HG03060 (cell line): ENCODE results near the gene ELOA2.
"Not testable (repeated sequence)": the region's sequence is repeated elsewhere in the genome, so short reads cannot be mapped to it uniquely, and the experiment has no call there.

ENCODE experiments used
- ATAC-seq: cut with Tn5 transposase; IDR thresholded peaks from one replicate; pipeline ENCODE4 v1.9.1; 2021; ENCODE audit warnings: low read depth, moderate number of reproducible peaks; ENCODE audit not compliant: unreplicated experiment

The ELOA2 gene

GRCh38 chr18:47035156-47035671 lies at the start of gene ELOA2:
TSS of gene ELOA2 (minus strand) at chr18:47035621. CDS start at chr18:47035264, 357 bp downstream.
- no peak for ATAC-seq

GRCh38 chr18:47081578-47081977 lies 46.2 kb upstream of the ELOA2 start:
- ATAC-seq, result no peak

GRCh38 chr18:47080872-47081271 lies 45.5 kb upstream of the ELOA2 start:
- no peak for ATAC-seq

GRCh38 chr18:47077111-47077510 lies 41.7 kb upstream of the ELOA2 start:
- no peak for ATAC-seq

- ATAC-seq, result no peak
These were observed 39.9 kb upstream of the ELOA2 start for GRCh38 chr18:47075098-47075883.

GRCh38 chr18:47067648-47068047 lies 32.2 kb upstream of the ELOA2 start:
- ATAC-seq, result no peak

GRCh38 chr18:47063096-47063495 lies 27.7 kb upstream of the ELOA2 start:
- ATAC-seq, result no peak

GRCh38 chr18:47062471-47062870 lies 27.1 kb upstream of the ELOA2 start:
- ATAC-seq, result no peak

GRCh38 chr18:47054369-47054768 lies 18.9 kb upstream of the ELOA2 start:
- ATAC-seq, result no peak

- no peak for ATAC-seq
These were observed 15.0 kb upstream of the ELOA2 start for GRCh38 chr18:47050468-47050867.

GRCh38 chr18:47040982-47041381 lies 5.6 kb upstream of the ELOA2 start:
- no peak for ATAC-seq

GRCh38 chr18:47036927-47037578 lies 1.6 kb upstream of the ELOA2 start:
- ATAC-seq, result no peak

GRCh38 chr18:47036298-47036874 lies 965 bp upstream of the ELOA2 start:
- no peak for ATAC-seq

GRCh38 chr18:47034591-47034990 lies 830 bp downstream of the ELOA2 start:
- ATAC-seq, result not testable (repeated sequence)

- no peak for ATAC-seq
These were observed 2.5 kb downstream of the ELOA2 start for GRCh38 chr18:47032945-47033344.

- ATAC-seq, result not testable (repeated sequence)
These were observed 4.5 kb downstream of the ELOA2 start for GRCh38 chr18:47030887-47031286.

GRCh38 chr18:47029684-47030353 lies 5.6 kb downstream of the ELOA2 start:
- ATAC-seq, result not testable (repeated sequence)

GRCh38 chr18:47028738-47029137 lies 6.7 kb downstream of the ELOA2 start:
- ATAC-seq, result not testable (repeated sequence)

- ATAC-seq, result not testable (repeated sequence)
These were observed 9.8 kb downstream of the ELOA2 start for GRCh38 chr18:47025557-47026174.

GRCh38 chr18:47023769-47024465 lies 11.5 kb downstream of the ELOA2 start:
- not testable (repeated sequence) for ATAC-seq
